ENCODE results near the gene MED31.
"Not testable (repeated sequence)": the region's sequence is repeated elsewhere in the genome, so short reads cannot be mapped to it uniquely, and the experiment has no call there.

MED31 gene

GRCh38 chr17:6677946-6678345 is 26.5 kb upstream of the MED31 start:
- in situ Hi-C loops (cut with HindIII; ENCODE audit: low sequenced_read_pairs): no loop called here

GRCh38 chr17:6677158-6677831 is 25.9 kb upstream of the MED31 start:
- in situ Hi-C loops (cut with HindIII; ENCODE audit: low sequenced_read_pairs): no loop called here

- in situ Hi-C loops (cut with HindIII; ENCODE audit: low sequenced_read_pairs): no loop called here
These were observed 25.4 kb upstream of the MED31 start for GRCh38 chr17:6676802-6677157.

- in situ Hi-C loops (cut with HindIII; ENCODE audit: low sequenced_read_pairs): no loop called here
These were observed 23.9 kb upstream of the MED31 start for GRCh38 chr17:6675201-6675825.

- in situ Hi-C loops (cut with HindIII; ENCODE audit: low sequenced_read_pairs): no loop called here
These were observed 23.2 kb upstream of the MED31 start for GRCh38 chr17:6674586-6674985.

GRCh38 chr17:6671431-6671830 is 20.0 kb upstream of the MED31 start:
- in situ Hi-C loops (cut with HindIII; ENCODE audit: low sequenced_read_pairs): no loop called here

GRCh38 chr17:6670999-6671398 is 19.6 kb upstream of the MED31 start:
- in situ Hi-C loops (cut with HindIII; ENCODE audit: low sequenced_read_pairs): no loop called here

- in situ Hi-C loops (cut with HindIII; ENCODE audit: low sequenced_read_pairs): no loop called here
These were observed 19.2 kb upstream of the MED31 start for GRCh38 chr17:6670571-6670970.

GRCh38 chr17:6669479-6670212 is 18.2 kb upstream of the MED31 start:
- in situ Hi-C loops (cut with HindIII; ENCODE audit: low sequenced_read_pairs): loop anchor here (10.0 kb wide), 1 partner anchor 45 kb away; the partner anchor contains the start of gene SLC13A5

- in situ Hi-C loops (cut with HindIII; ENCODE audit: low sequenced_read_pairs): loop anchor here (10.0 kb wide), 1 partner anchor 46 kb away; the partner anchor contains the start of gene SLC13A5
These were observed 17.5 kb upstream of the MED31 start for GRCh38 chr17:6668727-6669425.

GRCh38 chr17:6668219-6668618 is 16.8 kb upstream of the MED31 start:
- in situ Hi-C loops (cut with HindIII; ENCODE audit: low sequenced_read_pairs): loop anchor here (10.0 kb wide), 1 partner anchor 47 kb away; the partner anchor contains the start of gene SLC13A5

GRCh38 chr17:6667516-6667915 is 16.1 kb upstream of the MED31 start:
- in situ Hi-C loops (cut with HindIII; ENCODE audit: low sequenced_read_pairs): loop anchor here (10.0 kb wide), 1 partner anchor 47 kb away; the partner anchor contains the start of gene SLC13A5

GRCh38 chr17:6666557-6666956 is 15.2 kb upstream of the MED31 start:
- in situ Hi-C loops (cut with HindIII; ENCODE audit: low sequenced_read_pairs): loop anchor here (10.0 kb wide), 1 partner anchor 48 kb away; the partner anchor contains the start of gene SLC13A5

GRCh38 chr17:6666077-6666521 is 14.7 kb upstream of the MED31 start:
- in situ Hi-C loops (cut with HindIII; ENCODE audit: low sequenced_read_pairs): loop anchor here (10.0 kb wide), 1 partner anchor 49 kb away; the partner anchor contains the start of gene SLC13A5

GRCh38 chr17:6663200-6663599 is 11.8 kb upstream of the MED31 start:
- in situ Hi-C loops (cut with HindIII; ENCODE audit: low sequenced_read_pairs): loop anchor here (10.0 kb wide), 1 partner anchor 52 kb away; the partner anchor contains the start of gene SLC13A5

- in situ Hi-C loops (cut with HindIII; ENCODE audit: low sequenced_read_pairs): loop anchor here (10.0 kb wide), 1 partner anchor 53 kb away; the partner anchor contains the start of gene SLC13A5
These were observed 10.1 kb upstream of the MED31 start for GRCh38 chr17:6661464-6661848.

GRCh38 chr17:6660805-6661463 is 9.5 kb upstream of the MED31 start:
- in situ Hi-C loops (cut with HindIII; ENCODE audit: low sequenced_read_pairs): loop anchor here (10.0 kb wide), 1 partner anchor 54 kb away; the partner anchor contains the start of gene SLC13A5

- in situ Hi-C loops (cut with HindIII; ENCODE audit: low sequenced_read_pairs): loop anchor here (10.0 kb wide), 1 partner anchor 55 kb away; the partner anchor contains the start of gene SLC13A5
These were observed 8.7 kb upstream of the MED31 start for GRCh38 chr17:6660101-6660500.

- in situ Hi-C loops (cut with HindIII; ENCODE audit: low sequenced_read_pairs): not testable (repeated sequence)
These were observed 7.0 kb upstream of the MED31 start for GRCh38 chr17:6658411-6658810.
